Testis (tissue), 3 donors: ENCODE data around the gene SLC15A5. TPM values are rescaled to one million over a fixed set of nuclear protein-coding genes. Genes with fewer than 3 reads are reported as not detected.

Experiments used
- DNase-seq: peaks from one replicate; pipeline ENCODE4 v3.0.0-alpha.2; 2019
- H3K27ac ChIP-seq, 2 donors: fragments of 200-600 bp; sonication (generic); one replicate each; pipeline ENCODE4 v1.5.1; 2019
- H3K27me3 ChIP-seq: fragments of 200-600 bp; sonication (generic); one replicate; pipeline ENCODE4 v1.5.1; 2019
- H3K36me3 ChIP-seq: fragments of 200-600 bp; sonication (generic); one replicate; pipeline ENCODE4 v1.5.1; 2017; ENCODE audit warnings: low read depth; ENCODE audit errors: missing control alignments
- H3K4me1 ChIP-seq: fragments of 200-600 bp; sonication (generic); one replicate; pipeline ENCODE4 v1.5.1; 2019
- H3K4me3 ChIP-seq, 2 donors: fragments of 200-600 bp; sonication (generic); one replicate each; pipeline ENCODE4 v1.5.1; 2017 to 2019
- H3K9me3 ChIP-seq: fragments of 200-600 bp; sonication (generic); one replicate; pipeline ENCODE4 v1.5.1; 2017
- CTCF ChIP-seq, 3 experiments: fragments of 450-650 bp in 2 of 3; fragments of 200-600 bp in 1 of 3; sonication (generic) in 1 of 3; IDR thresholded peaks; one replicate each; pipeline ENCODE4 v1.5.1; 2016 to 2019; ENCODE audit warnings: antibody characterized with exemption in 3 of 3, mild to moderate bottlenecking in 2 of 3, moderate library complexity in 1 of 3
- POLR2A ChIP-seq: fragments of 450-650 bp; IDR thresholded peaks from one replicate; pipeline ENCODE4 v1.6.1; 2017; ENCODE audit warnings: antibody characterized with exemption, mild to moderate bottlenecking, moderate library complexity
- WGBS, 2 donors: methylation state at CpG; one replicate each; pipeline ENCODE4 v1.1.5; 2018; 5-methylcytosine and 5-hydroxymethylcytosine counted together
- intact Hi-C: fragments of 100-400 bp; cut with DNase I; formaldehyde crosslinking; loops from one replicate; pipeline ENCODE4 v1.15.1; 2023; ENCODE audit warnings: low total_unique reads
- polyA plus RNA-seq: library from polyadenylated mRNA; stranded (reverse); fragments of 350-450 nt; fragmentation: Illumina TruSeq; extraction: RNeasy Lipid Tissue Mini Kit (QIAGEN cat#74804); gene quantifications from one replicate; pipeline ENCODE4 v1.2.3, GENCODE V29; 2014; ENCODE audit warnings: low read depth, low replicate concordance; ENCODE audit not compliant: insufficient read depth
- total RNA-seq, 2 donors: library from RNA; depleted of rRNA; stranded (reverse); fragments of >200 nt; gene quantifications; one replicate each; pipeline ENCODE4 v1.2.3, GENCODE V29; 2016

SLC15A5 gene
- total and polyA plus RNA-seq, 3 donors from 2014 or later = 0.12 TPM; not detected in 2

- H3K27me3 ChIP-seq = no peaks in the 10 kb centered on the region
- H3K4me1 ChIP-seq = no peaks in the 10 kb centered on the region
- WGBS, 2 donors = 74 to 76% methylated on average over 8 of the region's 8 CpGs
- no peak for DNase-seq
- TF ChIP-seq CTCF (IDR thresholded peaks at IDR 0.05) (no peak), POLR2A (no peak)
- no peaks in the 10 kb centered on the region for H3K9me3 ChIP-seq
- H3K36me3 ChIP-seq = no peaks in the 10 kb centered on the region
- intact Hi-C loops = no loop called here
- no peak overlapping the region for H3K27ac ChIP-seq
- no peak overlapping the region for H3K4me3 ChIP-seq
Observed at GRCh38 chr12:16187660-16188059, 89.8 kb downstream of the SLC15A5 start.

GRCh38 chr12:16184681-16185080, 92.8 kb downstream of the SLC15A5 start:
- no peak overlapping the region for H3K4me3 ChIP-seq
- H3K27me3 ChIP-seq = no peaks in the 10 kb centered on the region
- no peaks in the 10 kb centered on the region for H3K4me1 ChIP-seq
- intact Hi-C loops = no loop called here
- H3K36me3 ChIP-seq = no peaks in the 10 kb centered on the region
- DNase-seq = no peak
- H3K27ac ChIP-seq = no peak overlapping the region
- TF ChIP-seq CTCF (IDR thresholded peaks at IDR 0.05) (no peak), POLR2A (no peak)
- no peaks in the 10 kb centered on the region for H3K9me3 ChIP-seq
- 72% methylated on average over 2 of the region's 2 CpGs for WGBS, 2 donors

- Histone ChIP-seq H3K27ac (no peak overlapping the region), H3K4me1 (no peaks in the 10 kb centered on the region), H3K9me3 (no peaks in the 10 kb centered on the region), H3K36me3 (no peaks in the 10 kb centered on the region), H3K27me3 (no peaks in the 10 kb centered on the region), H3K4me3 (no peak overlapping the region)
- no peak for TF ChIP-seq POLR2A
- TF ChIP-seq CTCF (IDR thresholded peaks at IDR 0.05) = no peak
- no peak for DNase-seq
- WGBS, 2 donors = 77 to 81% methylated on average over 7 of the region's 7 CpGs
- intact Hi-C loops = no loop called here
Observed at GRCh38 chr12:16183541-16183940, 93.9 kb downstream of the SLC15A5 start.

DNA sequence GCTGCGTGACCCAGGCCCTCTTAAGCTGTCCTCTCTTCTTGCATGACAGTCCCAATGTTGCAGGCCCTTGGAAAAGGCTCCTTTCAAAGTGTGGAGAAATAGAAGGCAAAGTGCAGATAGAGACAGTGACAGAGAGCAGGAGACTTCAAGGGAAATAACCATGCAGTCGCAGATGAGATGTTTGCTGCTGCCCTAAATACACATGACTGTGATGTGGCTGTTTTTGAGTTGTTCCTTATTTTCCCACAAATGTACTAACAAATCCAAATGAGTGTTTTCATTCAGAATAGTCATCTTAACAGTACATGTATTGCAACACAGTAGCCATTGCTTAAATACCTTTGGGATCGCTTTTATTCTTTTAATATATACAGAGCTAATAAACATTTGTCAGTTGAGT, 101.6 kb downstream of the SLC15A5 start:
- WGBS, 2 donors = 87 to 91% methylated on average over 3 of the region's 3 CpGs
- Histone ChIP-seq H3K4me3 (no peak overlapping the region), H3K9me3 (no peaks in the 10 kb centered on the region), H3K4me1 (no peaks in the 10 kb centered on the region), H3K27me3 (no peaks in the 10 kb centered on the region), H3K36me3 (no peaks in the 10 kb centered on the region), H3K27ac (no peak overlapping the region)
- no peak for DNase-seq
- intact Hi-C loops = no loop called here
- TF ChIP-seq CTCF (IDR thresholded peaks at IDR 0.05) (no peak), POLR2A (no peak)

DNA sequence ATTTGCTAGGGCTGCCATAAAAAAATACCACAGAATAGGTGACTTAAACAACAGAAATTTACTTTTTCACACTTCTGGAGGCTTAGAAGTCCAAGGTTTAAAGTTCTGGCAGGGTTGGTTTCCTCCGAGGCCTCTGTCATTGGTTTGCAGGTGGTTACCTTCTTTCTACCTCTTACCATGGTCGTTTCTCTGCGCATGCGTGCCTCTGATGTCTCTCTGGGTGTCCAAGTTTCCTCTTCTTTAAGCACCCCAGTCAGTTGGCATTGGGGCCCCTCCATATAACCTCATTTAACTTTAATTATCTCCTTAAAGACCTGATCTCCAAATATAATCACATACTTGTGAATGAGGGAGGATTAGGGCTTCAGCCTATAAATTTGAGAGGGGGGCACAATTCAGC, 103.2 kb downstream of the SLC15A5 start:
- Histone ChIP-seq H3K9me3 (no peaks in the 10 kb centered on the region), H3K4me3 (no peak overlapping the region), H3K4me1 (no peaks in the 10 kb centered on the region), H3K27me3 (no peaks in the 10 kb centered on the region), H3K36me3 (no peaks in the 10 kb centered on the region), H3K27ac (no peak overlapping the region)
- TF ChIP-seq POLR2A (no peak), CTCF (IDR thresholded peaks at IDR 0.05) (no peak)
- intact Hi-C loops = no loop called here
- DNase-seq = no peak
- 93 to 94% methylated on average over 4 of the region's 4 CpGs for WGBS, 2 donors
